Thyroid gland (tissue), 4 donors: ENCODE measurements around the gene RANBP2. TPM values are rescaled to one million over a fixed set of nuclear protein-coding genes. Genes with fewer than 3 reads are reported as not detected.

ENCODE experiments used
- DNase-seq, 2 donors: peaks; one replicate each; pipeline ENCODE4 v3.0.0-alpha.2; 2019
- H3K27ac ChIP-seq, 3 donors: fragments of 200-600 bp; sonication (generic); 1 replicate in 2 of 3; 2 replicates in 1 of 3; pipeline ENCODE4 v1.5.1; 2016 to 2019; ENCODE audit warnings: mild to moderate bottlenecking in 1 of 3, moderate library complexity in 1 of 3
- H3K27me3 ChIP-seq: fragments of 200-600 bp; sonication (generic); one replicate; pipeline ENCODE4 v1.5.1; 2019
- H3K36me3 ChIP-seq, 2 donors: fragments of 200-600 bp; sonication (generic); one replicate each; pipeline ENCODE4 v1.5.1; 2016 to 2019
- H3K4me1 ChIP-seq, 2 donors: fragments of 200-600 bp; sonication (generic); one replicate each; pipeline ENCODE4 v1.5.1; 2017 to 2019
- H3K4me3 ChIP-seq, 3 donors: fragments of 200-600 bp; sonication (generic); replicated peaks in 1 of 3; 1 replicate in 2 of 3; 2 replicates in 1 of 3; pipeline ENCODE4 v1.5.1; 2016; ENCODE audit warnings: mild to moderate bottlenecking in 1 of 3
- H3K9me3 ChIP-seq: fragments of 200-600 bp; sonication (generic); one replicate; pipeline ENCODE4 v1.5.1; 2017
- CTCF ChIP-seq, 6 experiments: fragments of 200-600 bp in 3 of 6; fragments of 450-650 bp in 3 of 6; sonication (generic) in 3 of 6; IDR thresholded peaks; one replicate each; pipeline ENCODE4 v1.5.1; 2016 to 2019; ENCODE audit warnings: antibody characterized with exemption in 6 of 6, mild to moderate bottlenecking in 2 of 6, inconsistent platforms in 1 of 6, moderate library complexity in 1 of 6
- POLR2A ChIP-seq, 2 donors: fragments of 450-650 bp; IDR thresholded peaks; one replicate each; pipeline ENCODE4 v1.6.1; 2017; ENCODE audit warnings: antibody characterized with exemption in 2 of 2, mild to moderate bottlenecking in 2 of 2, moderate library complexity in 1 of 2
- WGBS, 2 donors: methylation state at CpG; one replicate each; pipeline ENCODE4 v1.1.5; 2017; 5-methylcytosine and 5-hydroxymethylcytosine counted together
- intact Hi-C: fragments of 100-400 bp; cut with DNase I; formaldehyde crosslinking; loops from one replicate; pipeline ENCODE4 v1.15.1; 2023
- small RNA-seq: library from RNA; depleted of rRNA; stranded (forward); fragments of <200 nt; gene quantifications from one replicate; pipeline ENCODE3, GENCODE V24; 2016
- total RNA-seq, 4 donors: library from RNA; depleted of rRNA; stranded (reverse); fragments of >200 nt; gene quantifications; one replicate each; pipeline ENCODE4 v1.2.3, GENCODE V29; 2016

RANBP2 gene
- total RNA-seq, 4 donors from 2014 or later = 93.7 to 159 (median 107) TPM

GRCh38 chr2:108829578-108830310 lies 110.5 kb downstream of the RANBP2 start:
- DNase-seq = no peak
- intact Hi-C loops = no loop called here
- TF ChIP-seq POLR2A (IDR thresholded peaks at IDR 0.05) (no peak), CTCF (IDR thresholded peaks at IDR 0.05) (no peak)
- Histone ChIP-seq H3K27me3 (no peaks in the 10 kb centered on the region), H3K4me1 (no peaks in the 10 kb centered on the region), H3K36me3 (no peaks in the 10 kb centered on the region), H3K4me3 (no peak overlapping the region), H3K27ac (no peak overlapping the region), H3K9me3 (no peaks in the 10 kb centered on the region)
- WGBS, 2 donors = 94 to 97% methylated on average over 4 of the region's 4 CpGs

GRCh38 chr2:108833219-108833618 lies 113.9 kb downstream of the RANBP2 start:
- Histone ChIP-seq H3K4me1 (no peaks in the 10 kb centered on the region), H3K4me3 (no peak overlapping the region), H3K27ac (no peak overlapping the region), H3K9me3 (no peaks in the 10 kb centered on the region), H3K36me3 (no peaks in the 10 kb centered on the region), H3K27me3 (no peaks in the 10 kb centered on the region)
- DNase-seq = no peak
- TF ChIP-seq CTCF (IDR thresholded peaks at IDR 0.05) (no peak), POLR2A (IDR thresholded peaks at IDR 0.05) (no peak)
- intact Hi-C loops = no loop called here

- Histone ChIP-seq H3K4me3 (no peak overlapping the region), H3K27ac (no peak overlapping the region), H3K4me1 (no peaks in the 10 kb centered on the region), H3K36me3 (no peaks in the 10 kb centered on the region), H3K9me3 (no peaks in the 10 kb centered on the region), H3K27me3 (no peaks in the 10 kb centered on the region)
- TF ChIP-seq CTCF (IDR thresholded peaks at IDR 0.05) = no peak
- no peak for TF ChIP-seq POLR2A (IDR thresholded peaks at IDR 0.05)
- no peak for DNase-seq
- intact Hi-C loops = no loop called here
- 94 to 95% methylated on average over 3 of the region's 3 CpGs for WGBS, 2 donors
Observed at GRCh38 chr2:108834620-108835019, 115.3 kb downstream of the RANBP2 start.

- Histone ChIP-seq H3K4me3 (no peak overlapping the region), H3K27ac (no peak overlapping the region), H3K27me3 (no peaks in the 10 kb centered on the region), H3K9me3 (no peaks in the 10 kb centered on the region), H3K36me3 (no peaks in the 10 kb centered on the region), H3K4me1 (no peaks in the 10 kb centered on the region)
- intact Hi-C loops = no loop called here
- DNase-seq = no peak
- WGBS, 2 donors = 84 to 96% methylated on average over 1 of the region's 1 CpG
- no peak for TF ChIP-seq CTCF (IDR thresholded peaks at IDR 0.05)
- no peak for TF ChIP-seq POLR2A (IDR thresholded peaks at IDR 0.05)
Observed at GRCh38 chr2:108835040-108835439, 115.8 kb downstream of the RANBP2 start.

Small RNA genes within 50 kb of the gene (small RNA-seq; reads per million reads assigned to genes)
- not detected for gene AC010095.1

Other genes with a start within 250 kb of the RANBP2 start
- gene LIMS1, start 185.0 kb upstream of the RANBP2 start, total RNA-seq = 100 to 1,000 TPM in 2 of 4 donors, 10 to 100 TPM in 2; 73.1 to 117 (median 92.5) TPM
- gene CCDC138, start 67.3 kb downstream of the RANBP2 start, total RNA-seq = 1 to 10 TPM; 3.9 to 7.3 (median 5.8) TPM